Measurements from ENCODE around the gene GSTM2.
"Not testable (repeated sequence)": the region's sequence is repeated elsewhere in the genome, so short reads cannot be mapped to it uniquely, and the experiment has no call there.

Gene GSTM2

DNA sequence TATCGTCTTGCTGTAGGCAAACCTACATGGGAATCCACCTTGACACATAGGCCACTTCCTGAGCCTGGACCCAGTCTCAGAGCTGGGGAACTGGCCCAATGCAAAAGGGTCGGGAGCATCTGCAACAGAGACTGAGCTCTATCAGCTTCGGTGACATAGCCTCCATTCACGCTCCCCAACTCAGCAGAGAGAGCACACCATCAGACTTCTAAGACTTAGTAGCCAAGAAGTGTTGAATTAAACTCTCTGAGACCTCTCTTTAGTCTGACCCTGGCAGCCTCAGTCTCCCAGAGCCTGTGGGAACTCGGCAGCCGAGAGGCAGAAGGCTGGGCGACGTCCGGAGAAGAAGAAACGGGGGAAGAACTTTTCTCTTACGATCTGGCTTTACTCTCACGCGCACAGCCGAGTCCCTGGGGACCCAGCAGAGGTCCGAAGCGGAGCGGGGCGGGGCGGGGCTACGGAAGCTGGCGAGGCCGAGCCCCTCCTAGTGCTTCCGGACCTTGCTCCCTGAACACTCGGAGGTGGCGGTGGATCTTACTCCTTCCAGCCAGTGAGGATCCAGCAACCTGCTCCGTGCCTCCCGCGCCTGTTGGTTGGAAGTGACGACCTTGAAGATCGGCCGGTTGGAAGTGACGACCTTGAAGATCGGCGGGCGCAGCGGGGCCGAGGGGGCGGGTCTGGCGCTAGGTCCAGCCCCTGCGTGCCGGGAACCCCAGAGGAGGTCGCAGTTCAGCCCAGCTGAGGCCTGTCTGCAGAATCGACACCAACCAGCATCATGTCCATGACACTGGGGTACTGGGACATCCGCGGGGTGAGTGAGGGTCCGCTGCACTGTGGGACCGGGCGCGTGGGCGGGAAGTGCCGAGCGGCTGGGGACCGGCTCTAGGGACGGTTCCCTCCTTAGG lies 12.0 kb upstream of the GSTM2 start, which contains the start of gene GSTM4:
Gene GSTM4 (plus strand): TSS at position 485 of the 905 bp plus-strand sequence. CDS start 291 bp downstream, at position 776.
- H3K27ac ChIP-seq, result no peak within 1 kb of the TSS
- TF ChIP-seq, protein P1, sequence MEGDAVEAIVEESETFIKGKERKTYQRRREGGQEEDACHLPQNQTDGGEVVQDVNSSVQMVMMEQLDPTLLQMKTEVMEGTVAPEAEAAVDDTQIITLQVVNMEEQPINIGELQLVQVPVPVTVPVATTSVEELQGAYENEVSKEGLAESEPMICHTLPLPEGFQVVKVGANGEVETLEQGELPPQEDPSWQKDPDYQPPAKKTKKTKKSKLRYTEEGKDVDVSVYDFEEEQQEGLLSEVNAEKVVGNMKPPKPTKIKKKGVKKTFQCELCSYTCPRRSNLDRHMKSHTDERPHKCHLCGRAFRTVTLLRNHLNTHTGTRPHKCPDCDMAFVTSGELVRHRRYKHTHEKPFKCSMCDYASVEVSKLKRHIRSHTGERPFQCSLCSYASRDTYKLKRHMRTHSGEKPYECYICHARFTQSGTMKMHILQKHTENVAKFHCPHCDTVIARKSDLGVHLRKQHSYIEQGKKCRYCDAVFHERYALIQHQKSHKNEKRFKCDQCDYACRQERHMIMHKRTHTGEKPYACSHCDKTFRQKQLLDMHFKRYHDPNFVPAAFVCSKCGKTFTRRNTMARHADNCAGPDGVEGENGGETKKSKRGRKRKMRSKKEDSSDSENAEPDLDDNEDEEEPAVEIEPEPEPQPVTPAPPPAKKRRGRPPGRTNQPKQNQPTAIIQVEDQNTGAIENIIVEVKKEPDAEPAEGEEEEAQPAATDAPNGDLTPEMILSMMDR (conservative IDR thresholded peaks at IDR 0.05), result no peak
- TF ChIP-seq ZFX (IDR thresholded peaks at IDR 0.05), result no peak

DNA sequence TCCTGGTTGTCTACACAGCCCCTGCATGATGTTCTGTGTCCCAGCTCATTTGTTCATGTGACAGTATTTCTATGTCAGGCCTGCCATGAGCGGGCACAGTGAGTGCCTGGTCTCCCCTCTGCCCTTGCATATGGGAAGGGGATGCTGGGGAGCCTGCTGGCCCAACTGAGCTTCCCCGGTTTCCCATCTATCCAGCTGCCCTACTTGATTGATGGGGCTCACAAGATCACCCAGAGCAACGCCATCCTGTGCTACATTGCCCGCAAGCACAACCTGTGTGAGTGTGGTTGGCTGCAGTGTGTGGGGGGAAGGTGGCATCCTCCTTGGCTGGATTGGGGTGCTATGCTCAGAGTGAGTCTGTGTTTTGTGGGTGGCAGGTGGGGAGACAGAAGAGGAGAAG lies 10.5 kb upstream of the GSTM2 start:
- H3K27ac ChIP-seq, result no peak overlapping the region
- TF ChIP-seq, protein P1 (conservative IDR thresholded peaks at IDR 0.05), result no peak
- TF ChIP-seq ZFX (IDR thresholded peaks at IDR 0.05), result no peak

DNA sequence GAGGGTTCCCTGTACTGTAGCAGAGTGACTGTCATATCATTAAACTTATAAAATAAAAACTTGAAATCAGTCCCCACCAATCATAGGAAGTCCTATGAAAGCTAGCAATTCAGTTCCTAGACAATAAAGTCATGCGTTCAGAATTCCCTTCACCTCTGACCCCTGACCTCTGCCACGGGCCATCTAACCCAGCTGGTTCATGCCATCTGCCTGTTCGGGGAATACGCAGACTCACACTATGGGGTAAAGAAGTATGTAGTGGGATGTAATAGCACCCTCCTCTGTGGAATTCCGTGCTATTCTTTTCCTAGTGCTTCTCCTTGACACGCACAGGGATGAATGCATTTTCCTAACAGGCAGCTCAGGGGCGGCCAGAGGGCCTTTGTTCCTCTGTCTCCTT lies 9.9 kb upstream of the GSTM2 start:
- TF ChIP-seq ZFX (IDR thresholded peaks at IDR 0.05), result no peak
- TF ChIP-seq, protein P1 (conservative IDR thresholded peaks at IDR 0.05), result no peak
- H3K27ac ChIP-seq, result no peak overlapping the region

DNA sequence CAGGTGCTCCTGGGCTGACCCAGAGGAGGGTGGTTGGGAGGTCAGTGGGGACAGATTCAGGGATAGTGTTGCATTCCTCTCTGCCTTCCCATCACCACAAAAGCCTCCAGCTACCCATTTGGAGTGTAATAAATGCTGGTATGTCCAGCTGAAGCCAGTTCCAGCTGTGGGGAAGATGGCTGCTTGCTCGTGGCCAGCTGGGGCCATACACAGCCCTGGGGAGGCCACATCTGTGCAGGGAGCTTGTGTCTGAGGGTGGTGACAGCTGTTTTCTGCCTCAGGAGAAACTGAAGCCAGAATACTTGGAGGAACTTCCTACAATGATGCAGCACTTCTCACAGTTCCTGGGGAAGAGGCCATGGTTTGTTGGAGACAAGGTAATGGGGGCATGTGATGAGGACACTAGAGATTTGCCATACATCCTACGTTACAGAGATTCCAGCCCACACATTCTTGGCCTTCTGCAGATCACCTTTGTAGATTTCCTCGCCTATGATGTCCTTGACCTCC lies 9.3 kb upstream of the GSTM2 start:
- H3K27ac ChIP-seq, result no peak overlapping the region
- TF ChIP-seq, protein P1 (conservative IDR thresholded peaks at IDR 0.05), result no peak
- no peak for TF ChIP-seq ZFX (IDR thresholded peaks at IDR 0.05)

DNA sequence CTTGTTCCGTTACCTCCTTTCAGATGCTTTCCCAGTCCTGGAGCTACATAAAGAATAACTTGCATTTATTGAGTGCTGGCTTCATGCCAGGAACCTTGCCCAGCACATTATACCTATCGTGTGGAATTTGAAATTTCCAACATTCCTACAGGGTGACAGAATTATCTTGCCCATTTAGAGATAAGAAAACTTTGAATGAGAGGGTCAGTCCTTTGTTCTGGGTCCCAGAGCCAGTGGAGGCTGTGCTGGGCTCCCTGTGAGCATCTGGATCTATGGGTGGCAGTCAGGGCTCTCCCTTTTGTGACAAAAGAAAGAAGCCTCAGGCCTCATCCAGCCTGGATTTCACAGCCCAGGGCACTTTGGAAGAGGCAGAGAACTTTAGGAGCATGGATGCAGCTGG lies 8.7 kb upstream of the GSTM2 start:
- TF ChIP-seq ZFX (IDR thresholded peaks at IDR 0.05), result no peak
- TF ChIP-seq, protein P1 (conservative IDR thresholded peaks at IDR 0.05), result no peak
- H3K27ac ChIP-seq, result no peak overlapping the region

DNA sequence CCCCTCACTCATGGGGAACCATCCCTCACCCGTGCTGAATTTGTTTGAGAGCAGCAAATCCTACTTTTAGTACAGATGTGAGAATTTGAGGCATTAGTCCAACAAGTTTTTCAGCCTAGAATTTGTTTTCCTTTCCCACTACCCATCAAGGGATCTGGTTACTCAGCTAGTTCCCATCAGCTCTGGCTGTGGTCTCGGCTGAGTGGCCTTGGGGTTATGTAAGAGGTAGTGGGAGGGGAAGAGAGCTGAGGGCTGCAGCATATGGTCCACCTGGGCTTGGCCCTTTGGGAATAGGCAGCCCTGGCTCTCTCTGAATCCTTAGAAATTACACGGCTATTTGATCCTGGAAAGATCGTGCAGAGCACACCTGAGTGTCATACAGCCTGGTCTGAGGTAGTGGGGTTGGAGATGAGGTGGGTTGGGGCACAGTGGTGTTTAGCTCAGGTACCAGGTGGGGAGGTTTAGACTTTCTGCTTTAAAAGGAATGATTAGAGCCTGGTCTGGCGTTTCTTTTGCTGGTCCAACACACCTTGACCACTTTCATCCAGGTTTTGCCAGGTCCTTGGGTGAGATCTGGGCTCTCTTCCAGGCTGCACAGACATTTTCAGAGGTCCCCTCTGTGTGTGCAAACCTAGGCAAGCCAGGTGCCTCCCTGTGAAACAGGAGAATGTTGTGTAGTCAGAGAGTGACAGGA lies 7.7 kb upstream of the GSTM2 start:
- TF ChIP-seq, protein P1 (conservative IDR thresholded peaks at IDR 0.05), result no peak
- no peak for TF ChIP-seq ZFX (IDR thresholded peaks at IDR 0.05)
- no peak overlapping the region for H3K27ac ChIP-seq

DNA sequence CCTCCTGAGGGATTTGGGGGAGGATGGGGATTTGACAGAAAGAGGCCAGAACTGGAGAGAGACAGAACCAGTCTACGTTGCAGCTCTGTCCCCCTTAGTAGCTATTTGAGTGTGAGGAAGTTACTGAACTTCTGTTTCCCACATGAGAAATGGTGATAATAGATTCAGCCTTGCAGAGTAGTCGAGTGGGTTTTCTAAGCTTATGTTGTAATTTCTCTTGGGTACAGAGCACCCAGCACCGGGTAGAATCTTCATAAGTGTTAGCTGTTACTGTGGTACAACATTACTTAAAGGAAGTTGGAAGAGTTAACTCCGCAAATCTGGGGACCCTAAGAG lies 7.2 kb upstream of the GSTM2 start:
- H3K27ac ChIP-seq, result not testable (repeated sequence)

All from C4-2B (cell line).